Naive thymus-derived CD4-positive, alpha-beta T cell (primary cell): ENCODE measurements around the gene ADRA2C. TPM values are rescaled to one million over a fixed set of nuclear protein-coding genes. Genes with fewer than 3 reads are reported as not detected.
A peak's percentile ranks its signal among the peaks of the same experiment; 100 is the strongest.

Experiments used
- ATAC-seq: fragments of 150-1000 bp; cut with Tn5 transposase; 2 replicates; pipeline ENCODE4 v1.10.0; 2021; ENCODE audit warnings: mild to moderate bottlenecking, moderate library complexity
- CTCF ChIA-PET: fragments of 350-600 bp; sonication (Branson Sonifier 250); formaldehyde crosslinking; loops from one replicate; lab custom pipeline; 2021; ENCODE audit warnings: antibody characterized with exemption; lab: Charles Lee
- POLR2A ChIA-PET: fragments of 350-600 bp; sonication (Branson Sonifier 250); formaldehyde crosslinking; loops from one replicate; lab custom pipeline; 2021; ENCODE audit warnings: antibody characterized with exemption, inconsistent platforms; lab: Charles Lee
- DNase-seq, 9 donors: peaks; one replicate each; pipeline versions ENCODE4 v3.0.0 to v3.0.0-alpha.2; 2020 to 2022; ENCODE audit warnings: mixed read lengths in 1 of 9
- H3K27ac ChIP-seq: one replicate; pipeline ENCODE4 v1.7.0; 2013; ENCODE audit warnings: mild to moderate bottlenecking, low read depth, low read length, moderate library complexity
- H3K27me3 ChIP-seq, 2 donors: one replicate each; pipeline ENCODE4 v1.7.0; 2013; ENCODE audit warnings: low read length in 2 of 2, mild to moderate bottlenecking in 2 of 2, moderate library complexity in 2 of 2; ENCODE audit not compliant: control insufficient read depth in 2 of 2, insufficient read depth in 2 of 2
- H3K36me3 ChIP-seq, 3 experiments: 1 replicate in 2 of 3; 2 replicates in 1 of 3; pipeline ENCODE4 v1.7.0; 2013; ENCODE audit warnings: low read length in 3 of 3, mild to moderate bottlenecking in 3 of 3, moderate library complexity in 1 of 3; ENCODE audit not compliant: insufficient read depth in 3 of 3, control insufficient read depth in 2 of 3
- H3K4me1 ChIP-seq, 2 donors: one replicate each; pipeline ENCODE4 v1.7.0; 2013; ENCODE audit warnings: low read length in 2 of 2, mild to moderate bottlenecking in 2 of 2, moderate library complexity in 1 of 2; ENCODE audit not compliant: control insufficient read depth in 2 of 2, insufficient read depth in 2 of 2
- H3K4me3 ChIP-seq: 2 replicates; pipeline ENCODE4 v1.7.0; 2013; ENCODE audit warnings: mild to moderate bottlenecking, low read length
- H3K9me3 ChIP-seq, 3 experiments: 1 replicate in 2 of 3; 2 replicates in 1 of 3; pipeline ENCODE4 v1.7.0; 2013; ENCODE audit warnings: low read length in 3 of 3; ENCODE audit not compliant: control insufficient read depth in 2 of 3
- H3K27ac Mint-ChIP-seq, 9 donors: one replicate each; pipeline ENCODE4 v1.8.0; 2020 to 2022; ENCODE audit warnings: mixed read lengths in 9 of 9, mild to moderate bottlenecking in 8 of 9, moderate library complexity in 5 of 9, inconsistent platforms in 2 of 9
- H3K27me3 Mint-ChIP-seq, 5 donors: one replicate each; pipeline ENCODE4 v1.8.0; 2021 to 2022; ENCODE audit warnings: mixed read lengths in 5 of 5, mild to moderate bottlenecking in 1 of 5
- H3K36me3 Mint-ChIP-seq, 5 donors: one replicate each; pipeline ENCODE4 v1.8.0; 2020 to 2022; ENCODE audit warnings: mixed read lengths in 5 of 5, mild to moderate bottlenecking in 3 of 5, inconsistent platforms in 1 of 5
- H3K4me1 Mint-ChIP-seq, 7 donors: one replicate each; pipeline ENCODE4 v1.8.0; 2020 to 2022; ENCODE audit warnings: mixed read lengths in 7 of 7, mild to moderate bottlenecking in 3 of 7, inconsistent platforms in 1 of 7
- H3K4me3 Mint-ChIP-seq, 10 donors: one replicate each; pipeline ENCODE4 v1.8.0; 2020 to 2022; ENCODE audit warnings: mild to moderate bottlenecking in 10 of 10, mixed read lengths in 10 of 10, moderate library complexity in 6 of 10, inconsistent platforms in 2 of 10
- H3K9me3 Mint-ChIP-seq, 11 donors: one replicate each; pipeline ENCODE4 v1.8.0; 2020 to 2022; ENCODE audit warnings: mixed read lengths in 11 of 11, mild to moderate bottlenecking in 4 of 11, inconsistent platforms in 1 of 11, moderate library complexity in 1 of 11
- intact Hi-C, 2 donors: fragments of 100-400 bp; cut with micrococcal nuclease; formaldehyde crosslinking; loops; one replicate each; pipeline ENCODE4 v1.15.1; 2023
- polyA plus RNA-seq, 2 donors: library from polyadenylated mRNA; unstranded; fragments of 300-500 nt; fragmentation: Illumina TruSeq; gene quantifications; one replicate each; pipeline ENCODE4 v1.2.3, GENCODE V29; 2021
- total RNA-seq, 6 experiments: library from RNA in 5 of 6; stranded (reverse) in 5 of 6; gene quantifications; 1 replicate in 5 of 6; 2 replicates in 1 of 6; pipeline ENCODE4 v1.2.3 and lab custom pipeline; 2021 to 2026

ADRA2C gene
- total RNA-seq (not detected), polyA plus RNA-seq (not detected), total RNA-seq (lab: John Stamatoyannopoulos, UW) (not detected)

GRCh38 chr4:3766036-3766784 is at the start of gene ADRA2C:
Gene ADRA2C (plus strand): TSS chr4:3766385. CDS start chr4:3766607, 222 bp downstream.
- peaks cover 0 to 2% of the 10 kb centered on the region in 2 donors for H3K27me3 ChIP-seq
- Mint-ChIP-seq H3K36me3 (peaks cover 0 to 4% (median 0%) of the 10 kb centered on the region in 5 donors), H3K27ac (no peak within 1 kb of the TSS), H3K4me3 (peak within 1 kb of the TSS in 7 of 10 donors; percentile 25 to 75 (median 42)), H3K27me3 (peaks cover 15 to 34% (median 17%) of the 10 kb centered on the region in 5 donors), H3K4me1 (peaks cover 4 to 15% (median 5%) of the 10 kb centered on the region in 7 donors), H3K9me3 (peaks cover 0 to 2% (median 0%) of the 10 kb centered on the region in 11 donors)
- H3K27ac ChIP-seq, result no peak within 1 kb of the TSS
- no peak within 1 kb of the TSS for H3K4me3 ChIP-seq
- ChIA-PET POLR2A (no interaction called here), CTCF (no interaction called here)
- H3K36me3 ChIP-seq, result no peaks in the 10 kb centered on the region
- DNase-seq (no peak), ATAC-seq (no peak)
- intact Hi-C loops, result no loop called here
- no peaks in the 10 kb centered on the region for H3K9me3 ChIP-seq
- H3K4me1 ChIP-seq, result no peaks in the 10 kb centered on the region

GRCh38 chr4:3716631-3717235 is 49.5 kb upstream of the ADRA2C start:
- Mint-ChIP-seq H3K27ac (no peak overlapping the region), H3K4me3 (no peak overlapping the region)

GRCh38 chr4:3717241-3717640 is 48.9 kb upstream of the ADRA2C start:
- no peak overlapping the region for H3K27ac Mint-ChIP-seq
- POLR2A ChIA-PET, result no interaction called here
- DNase-seq, result no peak
- ATAC-seq, result no peak
- peaks cover 0 to 39% (median 31%) of the 10 kb centered on the region in 5 donors for H3K27me3 Mint-ChIP-seq
- H3K36me3 ChIP-seq, result no peaks in the 10 kb centered on the region
- H3K9me3 Mint-ChIP-seq, result peaks cover 0 to 11% (median 2%) of the 10 kb centered on the region in 11 donors
- H3K27me3 ChIP-seq, result no peaks in the 10 kb centered on the region
- intact Hi-C loops, result no loop called here
- H3K27ac ChIP-seq, result no peak overlapping the region
- CTCF ChIA-PET, result no interaction called here
- peaks cover 0 to 6% (median 0%) of the 10 kb centered on the region in 3 experiments for H3K9me3 ChIP-seq
- H3K4me3 ChIP-seq, result no peak overlapping the region
- H3K4me3 Mint-ChIP-seq, result no peak overlapping the region
- H3K4me1 ChIP-seq, result no peaks in the 10 kb centered on the region
- no peaks in the 10 kb centered on the region for H3K4me1 Mint-ChIP-seq
- peaks cover 0 to 2% (median 0%) of the 10 kb centered on the region in 5 donors for H3K36me3 Mint-ChIP-seq

More at GRCh38 chr4:3716631-3717235, 49.5 kb upstream of the ADRA2C start:
- Histone ChIP-seq H3K4me1 (no peaks in the 10 kb centered on the region), H3K9me3 (peaks cover 0 to 6% (median 0%) of the 10 kb centered on the region in 3 experiments), H3K27ac (no peak overlapping the region), H3K36me3 (no peaks in the 10 kb centered on the region), H3K4me3 (no peak overlapping the region), H3K27me3 (no peaks in the 10 kb centered on the region)
- ATAC-seq (no peak), DNase-seq (no peak)
- Mint-ChIP-seq H3K9me3 (peaks cover 0 to 11% (median 2%) of the 10 kb centered on the region in 11 donors), H3K4me1 (no peaks in the 10 kb centered on the region), H3K36me3 (peaks cover 0 to 2% (median 0%) of the 10 kb centered on the region in 5 donors), H3K27me3 (peaks cover 0 to 37% (median 31%) of the 10 kb centered on the region in 5 donors)
- ChIA-PET CTCF (no interaction called here), POLR2A (no interaction called here)
- intact Hi-C loops, result no loop called here

GRCh38 chr4:3718462-3718861 is 47.7 kb upstream of the ADRA2C start:
- ChIA-PET CTCF (no interaction called here), POLR2A (no interaction called here)

GRCh38 chr4:3719191-3719590 is 47.0 kb upstream of the ADRA2C start:
- ChIA-PET CTCF (no interaction called here), POLR2A (no interaction called here)
- Mint-ChIP-seq H3K27me3 (peaks cover under 1 to 38% (median 35%) of the 10 kb centered on the region in 5 donors), H3K4me3 (no peak overlapping the region), H3K36me3 (peaks cover 0 to 2% (median 0%) of the 10 kb centered on the region in 5 donors), H3K4me1 (no peaks in the 10 kb centered on the region), H3K27ac (no peak overlapping the region), H3K9me3 (peaks cover 0 to 11% (median 2%) of the 10 kb centered on the region in 11 donors)
- DNase-seq (no peak), ATAC-seq (no peak)
- no peaks in the 10 kb centered on the region for H3K36me3 ChIP-seq
- no peak overlapping the region for H3K4me3 ChIP-seq
- intact Hi-C loops, result no loop called here
- H3K9me3 ChIP-seq, result peaks cover 0 to 6% (median 0%) of the 10 kb centered on the region in 3 experiments
- H3K27ac ChIP-seq, result no peak overlapping the region
- H3K27me3 ChIP-seq, result no peaks in the 10 kb centered on the region
- H3K4me1 ChIP-seq, result no peaks in the 10 kb centered on the region

More at GRCh38 chr4:3718462-3718861, 47.7 kb upstream of the ADRA2C start:
- H3K36me3 Mint-ChIP-seq, result peaks cover 0 to 2% (median 0%) of the 10 kb centered on the region in 5 donors
- DNase-seq (no peak), ATAC-seq (no peak)
- peaks cover 0 to 6% (median 0%) of the 10 kb centered on the region in 3 experiments for H3K9me3 ChIP-seq
- no peaks in the 10 kb centered on the region for H3K36me3 ChIP-seq
- H3K27me3 ChIP-seq, result no peaks in the 10 kb centered on the region
- H3K9me3 Mint-ChIP-seq, result peaks cover 0 to 11% (median 2%) of the 10 kb centered on the region in 11 donors
- H3K27me3 Mint-ChIP-seq, result peaks cover 0 to 37% (median 35%) of the 10 kb centered on the region in 5 donors
- H3K4me3 ChIP-seq, result no peak overlapping the region
- no peaks in the 10 kb centered on the region for H3K4me1 ChIP-seq
- H3K4me3 Mint-ChIP-seq, result no peak overlapping the region
- no peak overlapping the region for H3K27ac Mint-ChIP-seq
- no peaks in the 10 kb centered on the region for H3K4me1 Mint-ChIP-seq
- intact Hi-C loops, result no loop called here
- no peak overlapping the region for H3K27ac ChIP-seq

GRCh38 chr4:3719836-3720235 is 46.3 kb upstream of the ADRA2C start:
- Mint-ChIP-seq H3K27ac (no peak overlapping the region), H3K4me3 (no peak overlapping the region), H3K9me3 (peaks cover 0 to 11% (median 3%) of the 10 kb centered on the region in 11 donors), H3K27me3 (peaks cover 7 to 44% (median 41%) of the 10 kb centered on the region in 5 donors), H3K36me3 (peaks cover 0 to 2% (median 0%) of the 10 kb centered on the region in 5 donors), H3K4me1 (peaks cover 0 to 6% (median 0%) of the 10 kb centered on the region in 7 donors)
- ChIA-PET CTCF (no interaction called here), POLR2A (no interaction called here)
- H3K4me1 ChIP-seq, result no peaks in the 10 kb centered on the region
- H3K4me3 ChIP-seq, result no peak overlapping the region
- H3K27me3 ChIP-seq, result no peaks in the 10 kb centered on the region
- intact Hi-C loops, result no loop called here
- DNase-seq (no peak), ATAC-seq (no peak)
- H3K27ac ChIP-seq, result no peak overlapping the region
- H3K36me3 ChIP-seq, result no peaks in the 10 kb centered on the region
- H3K9me3 ChIP-seq, result peaks cover 0 to 6% (median 0%) of the 10 kb centered on the region in 3 experiments
